Measurements from ENCODE around the gene RIN3.

- no peak for TF ChIP-seq EZH2 (IDR thresholded peaks at IDR 0.05; ENCODE audit: insufficient read depth, poor library complexity, severe bottlenecking)
- TF ChIP-seq EZH2phosphoT487 (IDR thresholded peaks at IDR 0.05; ENCODE audit: insufficient read depth, low read depth), result no peak
Observed at GRCh38 chr14:92502541-92503286, 10.9 kb upstream of the RIN3 start.
